PC-3 (cell line): ENCODE measurements around the gene CRLF2.

Experiments
- EZH2 ChIP-seq: fragments of 300-600 bp; sonication (generic); IDR thresholded peaks from one replicate; pipeline ENCODE4 v1.6.1; 2017; ENCODE audit warnings: antibody characterized with exemption, mild to moderate bottlenecking, low read length; ENCODE audit not compliant: unreplicated experiment
- EZH2phosphoT487 ChIP-seq: fragments of 300-600 bp; sonication (generic); IDR thresholded peaks from 2 replicates; pipeline ENCODE4 v1.6.1; 2018; ENCODE audit warnings: mild to moderate bottlenecking, antibody characterized with exemption, low read length, borderline replicate concordance
- TF ChIP-seq, protein P1 (sequence below): fragments of 300-600 bp; sonication (generic); conservative IDR thresholded peaks from 2 replicates; pipeline ENCODE4 v1.5.1; 2017; ENCODE audit warnings: antibody characterized with exemption, low read depth, mild to moderate bottlenecking, low read length

GRCh38 chrX:1246816-1247215, 34.4 kb upstream of the CRLF2 start:
- TF ChIP-seq, protein P1, sequence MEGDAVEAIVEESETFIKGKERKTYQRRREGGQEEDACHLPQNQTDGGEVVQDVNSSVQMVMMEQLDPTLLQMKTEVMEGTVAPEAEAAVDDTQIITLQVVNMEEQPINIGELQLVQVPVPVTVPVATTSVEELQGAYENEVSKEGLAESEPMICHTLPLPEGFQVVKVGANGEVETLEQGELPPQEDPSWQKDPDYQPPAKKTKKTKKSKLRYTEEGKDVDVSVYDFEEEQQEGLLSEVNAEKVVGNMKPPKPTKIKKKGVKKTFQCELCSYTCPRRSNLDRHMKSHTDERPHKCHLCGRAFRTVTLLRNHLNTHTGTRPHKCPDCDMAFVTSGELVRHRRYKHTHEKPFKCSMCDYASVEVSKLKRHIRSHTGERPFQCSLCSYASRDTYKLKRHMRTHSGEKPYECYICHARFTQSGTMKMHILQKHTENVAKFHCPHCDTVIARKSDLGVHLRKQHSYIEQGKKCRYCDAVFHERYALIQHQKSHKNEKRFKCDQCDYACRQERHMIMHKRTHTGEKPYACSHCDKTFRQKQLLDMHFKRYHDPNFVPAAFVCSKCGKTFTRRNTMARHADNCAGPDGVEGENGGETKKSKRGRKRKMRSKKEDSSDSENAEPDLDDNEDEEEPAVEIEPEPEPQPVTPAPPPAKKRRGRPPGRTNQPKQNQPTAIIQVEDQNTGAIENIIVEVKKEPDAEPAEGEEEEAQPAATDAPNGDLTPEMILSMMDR = peak; percentile 70
- TF ChIP-seq EZH2 (no peak), EZH2phosphoT487 (no peak)
